CD4-positive, alpha-beta T cell treated with Interleukin-12 subunit alpha and Interleukin-12 subunit beta, for 1 hour (primary cell): ENCODE results near the gene AGR3.
"Not testable (repeated sequence)": the region's sequence is repeated elsewhere in the genome, so short reads cannot be mapped to it uniquely, and the experiment has no call there.

Experiments used
- DNase-seq: peaks from one replicate; pipeline ENCODE4 v3.0.0-alpha.2; 2020

Gene AGR3

GRCh38 chr7:16889851-16890415 lies 8.2 kb upstream of the AGR3 start:
- no peak for DNase-seq

DNA sequence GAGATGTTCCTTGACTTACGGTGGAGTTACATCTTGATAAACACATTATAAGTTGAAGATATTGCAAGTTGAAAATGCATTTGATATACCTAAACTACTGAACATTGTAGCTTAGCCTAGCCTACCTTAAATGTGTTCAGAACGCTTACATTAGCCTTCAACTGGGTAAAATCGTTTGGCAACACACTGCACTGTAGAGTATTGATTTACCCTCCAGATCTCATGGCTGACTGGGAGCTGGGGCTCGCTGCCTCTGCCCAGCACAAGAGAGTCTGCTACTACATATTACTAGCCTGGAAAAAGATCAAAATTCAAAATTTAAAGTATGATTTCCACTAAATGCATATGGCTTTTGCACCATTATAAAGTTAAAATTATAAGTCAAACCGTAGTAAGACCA lies 7.5 kb upstream of the AGR3 start:
- DNase-seq = no peak

- no peak for DNase-seq
Observed at GRCh38 chr7:16883918-16884317, 2.1 kb upstream of the AGR3 start.

- DNase-seq = no peak
Observed at GRCh38 chr7:16880554-16880953, 1.2 kb downstream of the AGR3 start.

- no peak for DNase-seq
Observed at GRCh38 chr7:16879181-16879580, 2.6 kb downstream of the AGR3 start.

DNA sequence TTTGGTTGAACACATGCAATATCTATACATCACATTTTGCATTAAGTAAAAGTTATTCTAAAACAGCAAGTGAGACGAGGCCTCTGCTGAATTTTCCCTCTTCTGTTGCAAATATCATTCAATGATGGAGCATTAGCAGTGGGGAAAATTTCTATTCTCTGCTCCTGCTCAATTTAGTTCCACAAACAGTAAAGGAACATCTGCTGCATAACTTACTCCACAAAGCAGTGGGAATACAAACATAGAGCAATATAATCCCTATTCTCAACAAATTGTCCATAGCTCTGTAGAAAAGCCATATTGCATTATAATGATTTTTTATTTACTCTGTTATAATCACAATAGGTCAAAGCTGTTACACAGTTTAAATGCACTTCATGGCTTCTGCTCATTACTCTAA lies 5.9 kb downstream of the AGR3 start:
- no peak for DNase-seq

- DNase-seq = no peak
Observed at GRCh38 chr7:16874066-16874465, 7.7 kb downstream of the AGR3 start.

DNA sequence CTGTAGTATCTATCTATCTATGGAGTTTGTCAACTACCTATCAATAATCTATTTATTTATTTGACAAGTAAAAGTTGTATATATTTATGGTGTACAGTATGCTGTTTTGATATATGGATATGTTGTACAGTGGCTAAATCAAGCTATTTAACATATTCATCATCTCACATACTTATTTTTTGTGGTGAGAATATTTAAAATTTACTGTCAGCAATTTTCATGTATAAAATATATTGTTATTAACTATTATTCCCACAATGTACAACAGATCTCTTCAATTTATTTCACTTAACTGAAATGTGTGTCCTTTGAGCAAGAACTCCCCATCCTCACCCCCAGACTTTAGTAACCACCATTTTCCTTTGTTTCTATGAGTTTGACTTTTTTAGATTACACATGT lies 14.5 kb downstream of the AGR3 start:
- DNase-seq = no peak

- not testable (repeated sequence) for DNase-seq
Observed at GRCh38 chr7:16853189-16853588, 28.6 kb downstream of the AGR3 start.

GRCh38 chr7:16851829-16852228 lies 30.0 kb downstream of the AGR3 start:
- DNase-seq = no peak

GRCh38 chr7:16850614-16851466 lies 30.9 kb downstream of the AGR3 start:
- no peak for DNase-seq

DNA sequence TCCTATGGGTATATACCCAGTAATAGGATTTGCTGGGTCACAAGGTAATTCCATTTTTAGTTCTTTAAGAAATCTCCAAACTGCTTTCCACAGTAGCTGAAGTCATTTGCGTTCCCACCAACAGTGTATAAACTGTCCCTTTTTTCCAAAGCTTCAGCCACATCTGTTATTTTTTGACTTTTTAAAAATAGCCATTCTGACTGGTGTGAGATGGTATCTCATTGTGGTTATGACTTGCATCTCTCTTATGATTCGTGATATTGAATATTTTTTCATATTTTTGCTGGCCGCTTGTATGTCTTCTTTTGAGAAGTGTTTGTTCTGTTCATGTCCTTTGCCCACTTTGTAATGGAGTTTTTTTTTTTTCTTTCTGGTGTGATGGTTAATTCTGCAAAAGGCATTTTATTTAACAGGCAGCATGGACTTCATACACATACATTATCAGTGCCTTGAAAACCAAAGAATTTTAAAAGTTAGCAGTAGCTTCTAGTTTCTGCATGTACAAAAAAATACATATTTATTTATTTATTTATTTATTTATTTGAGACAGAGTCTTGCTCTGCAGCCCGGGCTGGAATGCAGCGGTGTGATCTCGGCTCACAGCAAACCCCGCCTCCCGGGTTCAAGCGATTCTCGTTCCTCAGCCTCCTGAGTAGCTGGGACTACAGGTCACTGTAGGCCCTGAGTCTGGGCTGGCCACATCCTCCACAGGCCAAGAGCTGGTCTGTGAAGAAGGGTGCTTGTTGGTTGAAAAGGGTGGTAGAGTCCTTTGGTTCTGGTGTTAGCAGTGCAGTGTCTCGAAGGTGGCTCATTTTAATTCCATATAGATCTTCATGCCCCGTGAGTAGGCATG lies 32.3 kb downstream of the AGR3 start:
- DNase-seq = no peak

DNA sequence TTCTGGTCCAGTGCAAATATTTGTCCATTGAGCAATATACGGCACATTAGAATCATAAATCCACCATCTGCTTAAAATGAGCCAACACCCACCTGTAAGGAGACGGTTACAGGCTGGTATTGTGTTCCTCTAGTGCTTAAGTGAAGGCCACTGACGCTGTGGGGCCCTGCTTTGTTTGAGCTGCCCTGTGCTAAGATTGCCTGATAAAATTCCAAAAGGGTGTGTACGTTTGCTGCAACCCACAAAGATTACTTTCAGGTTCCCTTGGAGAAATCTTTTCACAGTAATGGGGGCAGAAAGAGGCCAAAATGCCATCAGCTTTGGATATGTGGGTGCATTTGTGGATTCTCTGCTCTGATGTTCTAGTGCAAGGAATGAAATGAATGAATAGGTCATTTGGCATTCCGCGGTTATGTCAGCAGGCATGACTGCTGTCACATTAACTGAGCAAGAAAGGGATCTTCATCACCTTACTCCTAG lies 34.4 kb downstream of the AGR3 start:
- DNase-seq = no peak

DNA sequence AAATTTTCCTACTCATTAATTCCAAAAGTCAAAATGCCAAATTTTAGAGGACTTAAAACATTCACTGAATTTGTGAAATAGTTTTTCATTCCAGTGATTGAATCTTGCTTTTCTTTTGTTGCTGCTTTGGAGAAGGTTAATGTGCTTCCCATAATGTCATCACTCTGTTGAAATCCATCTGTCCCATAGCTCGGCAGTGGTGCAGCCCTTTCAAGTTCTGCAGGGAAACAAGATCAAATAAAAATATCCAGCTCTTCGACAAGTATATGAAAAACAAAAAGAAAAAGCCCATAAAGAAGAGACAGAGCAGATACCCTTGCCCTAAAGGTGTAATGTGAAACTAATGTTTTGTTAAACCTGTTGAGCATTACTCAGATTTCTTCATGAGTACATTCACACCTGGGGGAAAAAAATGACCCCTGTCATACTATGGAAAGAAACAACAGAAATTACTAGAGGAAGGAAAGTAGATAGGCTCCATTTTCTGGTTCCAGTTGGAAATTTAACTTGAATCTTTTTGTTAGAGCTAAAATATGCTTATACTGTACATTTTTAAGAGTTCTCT lies 35.1 kb downstream of the AGR3 start:
- no peak for DNase-seq

DNA sequence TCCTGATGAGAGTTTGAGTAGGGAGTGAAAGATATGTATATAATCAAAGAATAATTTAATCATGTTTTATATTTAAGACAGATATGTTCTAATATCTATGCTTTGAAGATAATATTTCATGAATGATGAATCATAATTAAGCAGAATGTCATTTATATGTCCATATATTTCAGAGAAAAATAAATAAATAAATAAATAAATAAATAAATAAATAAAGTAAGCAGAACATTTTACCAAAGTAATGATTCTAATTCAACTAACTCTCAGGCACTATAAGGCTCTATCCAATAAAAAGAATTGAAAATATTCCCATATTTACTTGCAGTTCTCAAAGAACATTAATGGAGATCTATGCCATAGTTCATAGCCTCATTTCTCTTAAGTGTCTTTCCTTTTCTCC lies 36.0 kb downstream of the AGR3 start:
- DNase-seq = no peak

DNA sequence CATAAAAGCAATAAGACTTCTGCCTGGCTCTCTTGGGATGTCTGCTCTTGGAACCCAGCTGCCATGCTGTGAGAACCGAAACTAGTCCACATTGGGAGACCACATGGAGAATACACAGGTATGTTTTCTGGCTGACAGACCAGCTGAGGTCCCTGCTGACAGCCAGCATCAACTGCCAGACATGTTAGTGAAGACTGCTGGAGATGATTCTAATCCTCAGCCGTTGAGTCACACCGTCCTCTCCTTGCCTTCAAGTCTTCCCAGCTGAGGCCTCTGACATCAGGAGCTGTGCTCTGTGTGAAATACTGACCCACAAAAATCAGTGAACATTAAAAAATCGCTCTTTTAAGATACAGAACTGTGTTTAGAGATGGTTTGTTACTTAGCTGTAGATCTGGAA lies 40.1 kb downstream of the AGR3 start:
- no peak for DNase-seq

DNA sequence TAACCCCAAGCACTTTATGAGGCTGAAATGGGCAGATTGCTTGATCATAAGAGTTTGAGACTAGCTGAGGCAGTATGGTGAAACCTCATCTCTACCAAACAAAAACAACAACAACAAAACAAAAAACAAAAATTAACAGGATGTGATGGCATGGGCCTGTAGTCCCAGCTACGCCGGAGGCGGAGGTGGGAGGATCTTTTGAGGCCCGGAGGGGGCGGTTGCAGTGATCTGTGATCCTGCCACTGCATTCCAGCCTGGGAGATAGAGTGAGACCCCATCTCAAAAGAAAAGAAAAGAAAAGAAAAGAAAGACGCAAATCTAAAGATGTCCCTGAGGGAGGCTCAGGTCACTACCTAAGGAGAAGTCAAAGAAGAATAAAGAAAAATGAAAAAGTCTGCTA lies 41.7 kb downstream of the AGR3 start:
- no peak for DNase-seq

DNA sequence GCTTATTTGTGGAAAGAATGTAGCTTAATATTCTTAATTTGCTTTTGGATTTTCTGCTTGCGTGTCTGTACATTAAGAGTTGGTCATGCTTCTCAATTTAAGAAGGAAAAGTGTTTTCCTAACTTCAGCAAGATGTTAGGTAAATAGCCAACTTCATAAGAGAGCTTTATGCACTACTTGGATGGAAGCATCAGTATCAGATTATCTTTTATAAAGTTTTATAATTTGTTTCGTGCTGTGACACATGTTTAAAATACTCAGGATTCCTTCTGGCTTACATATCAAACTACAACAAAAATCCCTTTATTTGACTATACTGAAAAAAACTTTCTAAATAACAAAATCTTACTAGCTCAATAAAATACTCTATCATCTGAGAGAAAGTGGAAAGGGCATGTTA lies 42.1 kb downstream of the AGR3 start:
- DNase-seq = no peak

DNA sequence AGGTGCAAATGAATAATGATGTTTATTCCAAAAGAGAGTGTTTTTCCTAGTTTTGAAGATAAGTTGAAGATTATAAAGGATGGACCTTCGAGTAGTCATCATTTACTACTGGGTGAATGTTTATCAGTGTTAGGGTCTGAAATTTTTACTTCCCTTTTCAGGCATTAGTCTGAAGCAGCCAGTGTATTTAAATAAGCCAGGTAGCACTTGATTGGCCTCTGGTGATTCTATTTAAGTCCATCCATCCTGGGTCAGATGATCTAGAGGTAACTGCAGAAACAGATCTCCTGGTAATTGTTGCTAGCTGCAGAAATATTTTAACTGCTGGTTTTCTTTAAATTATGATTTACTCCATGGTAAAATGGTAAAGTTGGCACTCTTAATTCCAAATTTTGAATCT lies 42.9 kb downstream of the AGR3 start:
- DNase-seq = no peak

GRCh38 chr7:16838386-16838785 lies 43.4 kb downstream of the AGR3 start:
- DNase-seq = no peak

DNA sequence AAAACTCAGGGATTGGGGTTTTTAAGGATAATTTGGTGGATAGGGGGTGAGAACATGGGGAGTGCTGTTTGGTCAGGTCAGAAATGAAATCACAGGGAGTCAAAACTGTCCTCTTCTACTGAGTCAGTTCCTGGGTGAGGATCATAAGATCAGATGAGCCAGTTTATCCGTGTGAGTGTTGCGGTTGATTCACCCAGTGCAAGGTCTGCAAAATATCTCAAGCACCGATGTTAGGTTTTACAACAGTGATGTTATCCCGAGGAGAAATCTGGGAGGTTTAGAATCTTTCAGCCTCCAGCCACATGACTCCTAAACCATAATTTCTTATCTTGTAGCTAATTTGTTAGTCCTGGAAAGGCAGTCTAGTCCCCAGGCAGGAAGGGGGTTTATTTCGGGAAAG lies 45.3 kb downstream of the AGR3 start:
- DNase-seq = no peak

GRCh38 chr7:16833373-16833772 lies 48.4 kb downstream of the AGR3 start:
- DNase-seq = no peak

GRCh38 chr7:16826060-16826459 lies 55.7 kb downstream of the AGR3 start:
- no peak for DNase-seq
